GM23338 (cell line): Measurements from ENCODE around the gene DDC. TPM values are rescaled to one million over a fixed set of nuclear protein-coding genes. Genes with fewer than 3 reads are reported as not detected.

Experiments used
- ATAC-seq: fragments of 200-7000 bp; cut with Tn5 transposase; 3 replicates; pipeline ENCODE4 v1.9.1; 2020
- DNase-seq: peaks from one replicate; pipeline ENCODE4 v3.0.0-alpha.2; 2015; ENCODE audit warnings: low spot score
- H2AFZ ChIP-seq: fragments of 200-600 bp; sonication (generic); 2 replicates; pipeline ENCODE4 v1.8.0; 2016; ENCODE audit warnings: antibody characterized with exemption, mild to moderate bottlenecking, moderate library complexity
- H3F3A ChIP-seq: fragments of 200-600 bp; sonication (generic); replicated peaks from 2 replicates; pipeline ENCODE4 v1.8.0; 2017; ENCODE audit warnings: antibody characterized with exemption, mixed run types, low read depth
- H3K27ac ChIP-seq: fragments of 200-600 bp; sonication (generic); 2 replicates; pipeline ENCODE4 v1.6.1; 2016; ENCODE audit warnings: low read depth
- H3K27me3 ChIP-seq: fragments of 200-600 bp; sonication (generic); 2 replicates; pipeline ENCODE4 v1.8.0; 2016; ENCODE audit warnings: mild to moderate bottlenecking, mixed run types, moderate library complexity; ENCODE audit not compliant: insufficient read depth
- H3K36me3 ChIP-seq: fragments of 200-600 bp; sonication (generic); 2 replicates; pipeline ENCODE4 v1.8.0; 2016; ENCODE audit warnings: mild to moderate bottlenecking; ENCODE audit not compliant: insufficient read depth
- H3K4me1 ChIP-seq: fragments of 200-600 bp; sonication (generic); 2 replicates; pipeline ENCODE4 v1.8.0; 2016; ENCODE audit warnings: mild to moderate bottlenecking, moderate library complexity; ENCODE audit not compliant: insufficient read depth
- H3K4me2 ChIP-seq: fragments of 200-600 bp; sonication (generic); 2 replicates; pipeline ENCODE4 v1.7.1; 2017; ENCODE audit warnings: mixed run types
- H3K4me3 ChIP-seq: fragments of 200-600 bp; sonication (generic); 2 replicates; pipeline ENCODE4 v1.6.1; 2016; ENCODE audit warnings: mixed run types
- H3K79me2 ChIP-seq: fragments of 200-600 bp; sonication (generic); replicated peaks from 2 replicates; pipeline ENCODE4 v1.8.0; 2017; ENCODE audit warnings: mild to moderate bottlenecking; ENCODE audit not compliant: insufficient read depth
- H3K9me2 ChIP-seq: fragments of 200-600 bp; sonication (generic); 2 replicates; pipeline ENCODE4 v1.8.0; 2017; ENCODE audit not compliant: insufficient read depth
- H4K20me1 ChIP-seq: fragments of 200-600 bp; sonication (generic); replicated peaks from 2 replicates; pipeline ENCODE4 v1.8.0; 2017; ENCODE audit warnings: mild to moderate bottlenecking; ENCODE audit not compliant: insufficient read depth
- H3K27ac Mint-ChIP-seq: 2 replicates; pipeline ENCODE4 v1.8.0; 2020; ENCODE audit warnings: inconsistent platforms, mild to moderate bottlenecking, moderate library complexity, mixed read lengths
- H3K27me3 Mint-ChIP-seq: 3 replicates; pipeline ENCODE4 v1.8.0; 2022; ENCODE audit warnings: low read depth, mild to moderate bottlenecking, moderate library complexity, mixed read lengths, inconsistent platforms; ENCODE audit not compliant: insufficient read depth, poor library complexity
- H3K36me3 Mint-ChIP-seq: 3 replicates; pipeline ENCODE4 v1.8.0; 2021; ENCODE audit warnings: low read depth, mild to moderate bottlenecking, inconsistent platforms, moderate library complexity, mixed read lengths
- H3K4me1 Mint-ChIP-seq: 3 replicates; pipeline ENCODE4 v1.8.0; 2020; ENCODE audit warnings: mild to moderate bottlenecking, inconsistent platforms, mixed read lengths
- H3K4me3 Mint-ChIP-seq: 3 replicates; pipeline ENCODE4 v1.8.0; 2021; ENCODE audit warnings: moderate library complexity, mild to moderate bottlenecking, inconsistent platforms, mixed read lengths
- H3K9me3 Mint-ChIP-seq: 3 replicates; pipeline ENCODE4 v1.8.0; 2020; ENCODE audit warnings: moderate library complexity, mild to moderate bottlenecking, inconsistent platforms, mixed read lengths
- ETS1 ChIP-seq: IDR thresholded peaks from 2 replicates; pipeline ENCODE4 v1.6.1; 2016; ENCODE audit warnings: antibody characterized with exemption
- EZH2 ChIP-seq: fragments of 200-600 bp; sonication (generic); IDR thresholded peaks from one replicate; pipeline ENCODE4 v1.8.0; 2017; ENCODE audit warnings: antibody characterized with exemption, mild to moderate bottlenecking, low read depth; ENCODE audit not compliant: unreplicated experiment
- EZH2phosphoT487 ChIP-seq: fragments of 200-600 bp; sonication (generic); IDR thresholded peaks from one replicate; pipeline ENCODE4 v1.8.1; 2018; ENCODE audit warnings: antibody characterized with exemption; ENCODE audit not compliant: unreplicated experiment
- JUNB ChIP-seq: IDR thresholded peaks from one replicate; pipeline ENCODE4 v1.6.1; 2016; ENCODE audit warnings: antibody characterized with exemption; ENCODE audit not compliant: unreplicated experiment
- POLR2AphosphoS5 ChIP-seq: IDR thresholded peaks from 2 replicates; pipeline ENCODE4 v1.6.1; 2016; ENCODE audit warnings: antibody characterized with exemption, low read depth
- REST ChIP-seq: IDR thresholded peaks from one replicate; pipeline ENCODE4 v1.6.1; 2018; ENCODE audit warnings: antibody characterized with exemption; ENCODE audit not compliant: unreplicated experiment
- STAT1 ChIP-seq: IDR thresholded peaks from one replicate; pipeline ENCODE4 v1.6.1; 2016; ENCODE audit warnings: antibody characterized with exemption; ENCODE audit not compliant: unreplicated experiment
- ZNF462 ChIP-seq: fragments of 250-450 bp; sonication (Bioruptor Pico); IDR thresholded peaks from 2 replicates; pipeline ENCODE4 v1.5.0; 2020; ENCODE audit warnings: mild to moderate bottlenecking, moderate library complexity
- polyA plus RNA-seq: library from polyadenylated mRNA; unstranded; fragments of >200 nt; fragmentation: Nextera tagmentation; extraction: Ambion mirVana; gene quantifications from 2 replicates; pipeline ENCODE4 v1.2.1, GENCODE V29; 2016
- total RNA-seq: library from RNA; depleted of rRNA; stranded (reverse); fragments of >200 nt; shearing (Covaris generic); gene quantifications from 2 replicates; pipeline ENCODE4 v1.2.3, GENCODE V29; 2014

Gene DDC
- total and polyA plus RNA-seq, 2 experiments from 2014 or later: not detected

GRCh38 chr7:50513166-50513871, 51.9 kb downstream of the DDC start:
- DNase-seq (no peak), ATAC-seq (no peak)
- no peaks in the 10 kb centered on the region for H3K27me3 Mint-ChIP-seq
- no peak overlapping the region for H3K4me2 ChIP-seq
- no peak overlapping the region for H3K27ac Mint-ChIP-seq
- TF ChIP-seq ZNF462: no peak
- no peak for TF ChIP-seq EZH2phosphoT487
- TF ChIP-seq ETS1: no peak
- no peak for TF ChIP-seq STAT1
- no peak for TF ChIP-seq POLR2AphosphoS5
- TF ChIP-seq REST: no peak
- no peak for TF ChIP-seq EZH2
- TF ChIP-seq JUNB: no peak
- no peaks in the 10 kb centered on the region for H3K4me1 ChIP-seq
- H4K20me1 ChIP-seq: no peaks in the 10 kb centered on the region
- peaks cover 7% of the 10 kb centered on the region for H3K4me1 Mint-ChIP-seq
- H3K27ac ChIP-seq: no peak overlapping the region
- H3K36me3 Mint-ChIP-seq: no peaks in the 10 kb centered on the region; the same call in 2 of the 3 replicates
- H3K27me3 ChIP-seq: no peaks in the 10 kb centered on the region
- H3K9me3 Mint-ChIP-seq: peaks cover 13% of the 10 kb centered on the region
- no peaks in the 10 kb centered on the region for H3K79me2 ChIP-seq
- H3K4me3 ChIP-seq: no peak overlapping the region
- H3F3A ChIP-seq: no peaks in the 10 kb centered on the region
- 0 out of 2 replicates have a peak, but pooled peaks cover 6% of the 10 kb centered on the region for H3K9me2 ChIP-seq
- H3K36me3 ChIP-seq: no peaks in the 10 kb centered on the region
- no peak overlapping the region for H3K4me3 Mint-ChIP-seq
- H2AFZ ChIP-seq: peak overlapping the region; percentile 94
